ENCODE measurements around the gene SLC23A1.

SLC23A1 gene

DNA sequence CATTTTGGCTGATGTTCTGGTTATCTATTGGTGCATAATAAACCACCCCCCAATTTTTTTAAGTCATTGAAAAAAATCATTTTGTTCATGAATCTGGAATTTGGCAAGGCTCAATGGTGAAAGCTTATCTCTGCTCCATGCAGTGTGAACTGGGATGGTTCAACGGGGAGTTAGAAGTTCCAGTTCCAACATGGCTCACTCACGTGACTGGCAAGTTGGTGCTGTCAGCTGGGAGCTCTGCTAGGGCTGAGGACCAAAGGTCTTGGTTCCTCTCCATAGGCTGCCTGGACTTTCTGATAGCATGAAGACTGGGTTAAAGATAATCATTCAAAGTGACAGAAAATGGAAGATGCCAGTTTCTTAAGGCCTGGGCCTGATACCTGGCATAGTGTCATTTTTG, 23.9 kb upstream of the SLC23A1 start:
- no peak for DNase-seq

DNA sequence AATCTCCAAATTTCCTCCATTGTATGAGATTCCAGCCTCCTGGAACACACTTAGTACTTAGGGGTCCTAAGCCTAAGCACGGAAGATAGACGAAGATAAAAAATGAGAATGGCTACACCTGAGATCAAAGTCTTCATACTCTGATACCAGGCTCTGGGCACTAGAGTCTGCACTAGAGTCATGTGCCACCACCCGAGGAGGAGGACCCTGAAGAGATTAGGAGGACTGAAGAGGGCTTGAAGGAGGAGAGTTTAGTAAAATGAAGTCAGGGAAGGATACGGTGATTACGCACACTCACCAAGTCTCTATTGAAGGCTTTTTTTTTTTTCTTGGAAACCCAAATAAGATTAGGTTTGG, 21.4 kb upstream of the SLC23A1 start:
- peak in 1 of 5 experiments; percentile 41 for DNase-seq

DNA sequence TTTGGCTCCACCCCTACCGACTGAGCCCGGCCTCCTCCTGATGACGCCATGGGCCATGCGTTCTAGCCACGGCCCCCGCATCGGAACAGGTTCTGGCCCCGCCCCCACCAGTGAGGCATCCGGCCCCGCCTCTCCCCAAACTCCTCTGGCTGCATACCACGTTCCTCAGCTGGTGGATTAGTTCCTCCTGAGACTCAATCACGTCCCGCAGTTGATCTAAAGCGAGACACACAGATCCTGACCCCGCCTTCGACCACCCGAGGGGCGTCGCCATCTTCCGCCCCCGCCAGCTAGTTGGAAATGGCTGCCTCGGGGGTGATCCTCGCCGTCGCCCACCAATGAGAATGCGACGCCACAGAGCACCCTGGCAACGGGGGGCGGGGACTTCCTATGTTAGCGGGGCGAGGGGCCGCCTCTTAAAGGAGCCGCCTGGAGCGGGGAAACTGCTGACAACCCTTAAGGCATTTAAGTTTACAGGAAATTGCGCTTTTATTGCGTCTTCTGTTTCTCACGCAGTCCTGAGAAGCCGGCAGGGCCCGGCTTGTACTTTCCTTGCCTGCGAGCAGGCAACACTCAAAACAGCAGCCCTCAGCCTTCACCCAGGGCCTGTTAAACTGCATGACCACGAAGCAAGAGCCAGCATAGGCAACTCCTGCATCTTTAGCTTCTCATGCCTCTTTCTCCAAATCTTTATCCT, 20.8 kb upstream of the SLC23A1 start, which contains the start of gene SPATA24:
TSS of gene SPATA24 (minus strand) at position 303 of the 697 bp plus-strand sequence. CDS start at position 274, 29 bp downstream.
- DNase-seq: peak; percentile 92 to 99 (median 96)

DNA sequence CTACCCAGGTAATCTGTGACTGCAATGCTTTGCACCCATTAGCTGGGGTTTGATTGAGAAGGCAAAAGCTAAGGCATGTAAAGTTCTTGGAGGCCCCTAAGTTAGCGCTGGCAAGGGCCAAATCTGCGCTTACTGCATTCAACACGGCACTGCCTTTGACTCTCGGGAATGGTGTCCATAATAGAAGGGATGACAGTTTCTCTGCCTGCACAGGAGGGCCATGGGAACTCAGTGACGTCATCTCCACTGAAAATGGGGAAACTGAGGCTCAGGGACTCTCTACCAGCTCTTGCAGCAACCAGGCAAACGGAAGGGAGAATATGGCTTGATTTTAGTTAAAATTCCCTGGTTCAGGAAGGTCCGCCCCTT, 20.3 kb upstream of the SLC23A1 start:
- no peak for DNase-seq

DNA sequence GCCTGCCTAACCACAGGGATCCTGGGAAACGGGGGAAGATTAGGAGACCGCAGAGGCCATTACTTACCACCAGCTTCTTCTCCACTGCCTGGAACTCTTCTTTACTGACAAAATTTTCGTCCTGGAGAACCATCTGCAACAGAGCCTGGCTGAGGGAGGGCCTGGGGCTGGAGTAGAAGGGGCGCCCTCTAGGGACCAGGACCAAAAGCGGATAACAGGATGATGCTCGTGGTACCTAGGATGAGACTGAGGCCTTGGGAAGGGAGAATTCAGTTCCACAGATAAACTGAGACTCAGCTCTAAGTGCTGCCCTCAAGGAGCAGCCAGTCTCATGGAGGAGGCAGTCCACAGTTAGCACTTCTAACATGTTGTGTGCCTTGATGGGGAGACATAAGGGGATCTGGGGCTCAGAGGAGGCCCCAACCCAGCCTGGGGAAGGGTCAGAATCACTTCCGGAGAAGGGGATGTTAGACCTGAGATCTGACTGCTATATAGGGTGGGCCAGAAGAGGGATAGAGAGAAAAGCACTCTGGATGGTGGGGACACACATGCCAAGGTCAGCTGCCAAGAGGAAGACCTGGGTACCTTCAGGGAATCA, 19.6 kb upstream of the SLC23A1 start:
- DNase-seq: no peak

DNA sequence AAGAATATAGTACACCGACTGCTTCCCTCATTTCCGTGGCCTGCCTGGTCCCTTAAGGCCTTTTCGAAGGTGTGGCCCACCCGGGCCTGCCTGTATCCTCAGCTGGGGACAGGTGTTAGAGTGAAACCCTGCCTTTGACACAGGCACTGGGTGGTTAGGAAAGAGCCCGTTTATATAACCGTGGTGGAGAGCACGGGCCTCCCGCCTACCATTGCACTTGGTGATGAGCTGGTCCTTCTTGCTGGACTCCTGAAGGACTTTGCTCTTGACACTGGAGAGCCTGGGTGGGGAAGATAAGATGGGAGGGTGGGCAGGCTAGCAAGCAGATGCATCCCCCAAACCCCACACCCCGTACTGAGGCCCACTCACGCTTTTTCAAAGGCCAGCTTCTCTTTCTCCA, 18.4 kb upstream of the SLC23A1 start:
- DNase-seq: no peak

DNA sequence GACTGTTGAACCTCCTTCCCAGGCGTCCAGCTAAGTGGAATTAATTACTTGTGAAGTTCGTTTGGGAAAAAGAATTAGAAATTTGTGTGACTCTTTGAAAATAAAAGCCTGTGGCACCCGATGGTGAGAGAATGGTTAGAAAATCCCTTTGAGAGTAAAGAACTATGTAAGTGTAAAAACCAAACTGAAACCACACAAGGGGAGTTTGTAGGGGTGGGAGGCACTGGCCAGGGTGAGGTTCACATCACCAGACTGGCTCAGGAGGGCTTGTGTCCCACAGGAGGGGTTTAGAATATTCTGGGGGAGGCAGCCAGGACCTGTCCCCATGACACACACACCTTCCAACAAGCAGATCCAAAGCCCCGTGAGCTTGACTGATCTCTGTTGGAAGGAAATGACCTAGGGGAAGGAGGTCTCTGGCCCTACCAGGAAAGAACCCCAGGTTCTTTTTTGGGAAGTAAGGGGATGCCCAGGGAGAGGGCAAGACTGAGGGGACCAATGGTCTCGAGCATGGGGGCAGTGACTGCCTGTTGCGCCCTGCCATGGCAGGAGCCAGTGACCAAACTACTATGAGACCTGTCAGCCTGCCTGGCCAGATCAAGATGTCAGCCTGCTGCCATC, 16.5 kb upstream of the SLC23A1 start:
- no peak for DNase-seq

DNA sequence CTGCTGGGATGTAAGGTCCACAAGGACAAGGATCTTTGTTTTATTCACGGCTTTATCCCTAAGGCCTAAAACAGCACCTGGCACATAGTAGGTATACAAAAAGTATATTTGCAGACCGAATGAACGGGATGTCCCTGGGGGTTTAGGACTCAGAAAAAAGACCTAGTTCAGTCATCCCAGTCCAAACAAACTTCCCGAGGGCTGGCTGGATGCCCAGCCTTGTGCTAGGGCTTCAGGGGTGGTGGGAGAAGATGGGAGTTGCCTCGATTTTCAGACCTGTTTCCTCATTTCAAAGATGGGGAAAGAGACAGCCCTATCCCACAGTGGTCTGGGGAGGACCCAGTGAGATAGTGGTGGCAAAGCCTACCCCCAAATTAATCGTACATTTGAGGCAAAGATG, 14.8 kb upstream of the SLC23A1 start:
- no peak for DNase-seq

DNA sequence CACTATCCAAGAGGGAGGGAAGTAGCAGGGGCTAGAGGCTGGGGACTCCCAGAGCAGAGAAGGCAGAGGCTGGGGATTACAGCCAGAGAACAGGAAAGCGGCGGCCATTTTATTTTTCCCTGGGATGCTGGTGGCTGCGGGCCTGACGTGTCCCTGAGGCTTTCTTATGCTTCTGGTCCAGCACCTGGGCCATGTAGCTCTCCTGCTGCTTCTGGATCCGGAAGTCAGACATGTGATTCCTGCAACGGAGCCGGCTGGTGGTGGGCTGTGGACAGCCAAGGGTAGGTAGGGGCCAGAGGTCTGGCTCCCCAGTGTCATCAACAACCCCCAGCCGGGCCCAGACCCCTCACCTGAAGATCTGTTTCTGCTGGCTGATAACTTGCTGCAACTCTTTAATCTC, 13.6 kb upstream of the SLC23A1 start:
- no peak for DNase-seq

DNA sequence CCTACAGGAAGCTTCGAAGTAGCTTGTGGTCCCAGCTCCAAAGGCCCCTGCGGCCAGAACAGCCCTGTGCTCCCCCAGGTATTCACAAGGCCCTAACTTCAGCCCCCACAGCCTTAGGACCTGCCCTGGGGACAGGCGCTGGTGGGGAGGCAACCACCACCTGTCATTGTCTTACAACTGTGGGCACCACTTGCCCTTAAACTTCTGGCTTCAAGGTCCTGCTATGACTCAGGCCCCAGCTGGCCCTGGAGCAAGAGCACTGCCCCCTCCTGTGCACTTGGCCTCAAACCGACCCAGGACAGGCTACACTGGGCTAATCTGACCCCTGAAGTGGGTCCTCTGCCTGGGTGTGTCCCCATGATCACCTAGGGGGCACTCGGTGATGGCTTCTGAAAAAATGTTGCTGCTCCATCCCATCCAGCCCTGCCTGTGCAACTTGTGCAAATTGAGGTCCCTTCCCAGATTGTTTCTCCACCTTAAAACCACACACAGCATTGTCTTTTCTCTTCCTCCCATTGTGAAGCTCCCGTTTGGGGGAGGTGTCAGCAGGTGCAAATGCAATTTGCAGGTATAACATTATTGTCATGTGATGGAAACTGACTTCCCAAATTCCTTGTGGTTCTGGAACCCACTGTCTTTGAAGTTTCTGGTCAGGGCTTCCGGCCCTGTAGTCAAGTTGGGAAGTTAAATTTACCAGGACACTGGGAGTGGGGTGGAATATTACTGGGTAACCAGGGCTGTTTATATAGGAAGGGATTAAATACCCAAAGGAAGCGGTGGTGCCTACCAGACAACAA, 12.9 kb upstream of the SLC23A1 start:
- no peak for DNase-seq

DNA sequence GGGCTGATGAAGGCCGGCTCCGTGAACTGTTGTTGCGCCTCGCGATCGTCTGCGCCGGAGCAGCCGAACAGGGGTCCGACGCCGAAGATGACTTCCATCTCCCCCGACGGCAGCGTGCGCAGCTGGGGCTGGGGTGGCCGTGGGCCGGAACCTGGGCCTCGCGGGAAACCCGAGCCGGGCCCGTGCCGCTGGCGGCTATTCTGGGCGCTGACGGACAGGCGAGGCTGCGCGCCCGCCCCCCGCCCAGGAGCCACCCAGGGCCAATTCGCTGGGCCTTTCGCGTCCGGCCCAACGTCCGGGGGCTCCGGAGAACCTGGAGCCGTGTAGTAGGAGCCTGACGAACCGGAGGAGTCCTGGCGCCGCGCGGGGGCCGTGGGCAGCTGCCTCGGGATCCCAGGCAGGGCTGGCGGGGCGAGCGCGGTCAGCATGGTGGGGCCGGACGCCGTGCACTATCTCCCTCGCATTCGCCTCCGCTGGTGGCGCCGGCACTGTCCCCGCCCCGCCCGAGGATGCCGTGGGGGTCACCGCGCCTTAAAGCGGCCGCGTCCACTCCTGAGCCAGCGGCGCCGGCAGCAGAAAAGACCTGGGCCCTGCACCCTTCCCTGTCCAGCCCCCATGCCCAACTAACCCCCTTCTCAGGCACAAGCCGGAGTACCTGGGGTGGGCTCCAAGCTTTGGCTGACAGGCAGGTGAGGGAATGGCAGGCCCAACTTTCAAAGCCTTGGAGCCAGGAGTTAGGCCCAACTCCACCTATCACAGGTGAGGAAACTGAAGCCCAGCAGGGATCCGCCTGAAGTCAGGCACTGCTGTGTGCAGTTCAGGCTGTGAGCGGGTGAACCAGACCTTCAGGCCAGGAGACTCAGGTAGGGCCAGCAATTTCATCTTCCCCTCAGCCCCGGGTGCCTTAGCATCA, 11.8 kb upstream of the SLC23A1 start, which contains the start of gene PROB1:
TSS of gene PROB1 (minus strand) at position 451 of the 913 bp plus-strand sequence. CDS start at position 428, 23 bp downstream.
- no peak for DNase-seq

DNA sequence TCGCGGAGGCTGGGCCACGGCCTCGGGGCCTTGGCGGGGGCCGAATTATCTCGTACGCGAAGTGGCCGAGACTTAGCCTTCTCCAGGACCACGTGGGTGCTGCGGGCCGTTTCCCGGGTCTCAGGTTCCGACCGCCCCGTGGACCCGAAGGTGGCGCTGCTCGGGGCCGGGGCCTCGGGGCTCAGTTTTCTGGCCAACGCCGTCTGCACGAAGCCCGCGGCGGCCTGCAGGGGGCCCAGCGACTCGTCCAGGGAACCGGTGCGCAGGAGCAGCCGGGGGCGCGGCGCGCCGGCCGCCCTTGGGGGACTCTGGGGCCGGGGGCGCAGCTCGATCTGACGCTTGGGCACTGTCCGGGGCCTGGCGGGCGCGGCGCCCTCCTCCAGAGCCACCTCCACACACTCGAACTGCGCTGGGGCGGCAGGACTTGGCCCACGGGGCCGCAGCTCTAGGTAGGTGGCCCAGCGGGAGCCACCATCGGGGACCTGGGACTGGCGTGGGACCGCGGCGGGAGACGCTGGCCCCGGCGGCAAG, 11.1 kb upstream of the SLC23A1 start:
- DNase-seq: peak in 3 of 5 experiments; percentile 39 to 75 (median 42)

DNA sequence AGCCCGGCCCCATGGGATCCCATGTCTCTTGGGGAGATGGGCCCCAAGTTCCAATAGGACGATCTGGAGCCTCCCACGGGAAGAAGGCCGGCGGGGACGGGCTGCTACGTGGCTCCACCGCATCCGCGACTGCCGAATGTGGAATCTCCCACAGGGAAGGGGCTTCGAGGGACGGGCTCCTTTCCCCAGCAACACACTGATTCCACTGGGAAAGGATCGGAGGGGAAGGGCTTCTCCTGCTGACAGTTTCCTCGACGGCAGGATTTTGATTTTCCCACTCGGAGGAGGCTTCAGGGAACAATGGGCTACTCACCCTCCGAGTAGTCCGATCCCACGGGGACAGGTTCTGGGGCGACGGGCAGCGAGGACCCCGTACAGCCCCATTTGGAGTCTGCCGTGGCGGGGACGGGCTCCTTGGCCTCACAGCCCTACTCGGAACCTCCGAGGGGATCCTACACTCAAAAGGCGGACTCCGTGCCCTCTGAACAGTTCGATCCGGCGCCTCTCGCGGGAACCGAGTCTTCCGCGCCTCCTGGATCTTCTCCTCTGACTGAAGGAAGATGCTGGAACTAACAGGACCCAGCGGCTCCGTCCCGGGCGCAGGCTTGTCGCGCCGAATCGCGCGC, 10.5 kb upstream of the SLC23A1 start:
- DNase-seq: no peak

DNA sequence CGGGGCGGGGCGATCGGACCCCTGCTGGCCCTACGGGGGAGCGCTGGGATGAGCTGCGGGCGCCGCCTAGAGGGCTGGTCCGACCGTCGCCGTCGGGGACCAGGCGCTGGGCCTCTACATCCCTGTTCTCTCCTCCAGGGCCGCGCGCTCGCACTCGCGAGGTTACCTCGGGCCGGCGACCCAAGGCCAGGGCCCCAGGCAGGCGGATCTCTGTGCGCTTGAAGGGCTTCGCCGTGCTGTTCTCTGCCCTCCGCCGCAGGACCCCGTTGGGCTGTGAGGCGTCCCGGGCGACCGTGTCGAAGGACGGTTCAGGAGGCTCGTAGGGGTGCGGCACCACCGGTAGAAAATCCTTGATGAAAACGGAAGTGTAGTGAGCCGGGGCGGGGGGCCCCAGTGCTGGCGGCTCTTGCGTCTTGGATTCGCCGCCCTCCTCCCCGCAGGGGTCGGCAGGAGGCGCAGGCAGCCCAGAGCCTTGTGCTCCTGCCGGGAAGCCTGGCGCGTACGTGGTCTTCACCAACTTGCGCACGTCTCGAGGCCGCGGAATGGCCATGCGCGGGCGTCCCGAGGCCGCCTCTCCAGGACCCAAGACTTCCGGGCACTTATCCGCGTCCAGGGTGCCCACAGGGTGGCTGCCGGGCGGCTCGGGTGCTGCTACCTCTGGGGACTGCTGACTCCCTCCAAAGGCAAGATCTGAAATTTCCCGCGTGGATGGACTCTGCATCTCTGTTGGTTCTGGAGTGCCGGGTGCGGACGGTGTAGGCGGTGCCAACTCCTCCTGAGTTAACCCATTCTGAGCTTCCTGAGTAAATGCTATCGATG, 9.8 kb upstream of the SLC23A1 start:
- DNase-seq: peak; percentile 58 to 91 (median 69)

DNA sequence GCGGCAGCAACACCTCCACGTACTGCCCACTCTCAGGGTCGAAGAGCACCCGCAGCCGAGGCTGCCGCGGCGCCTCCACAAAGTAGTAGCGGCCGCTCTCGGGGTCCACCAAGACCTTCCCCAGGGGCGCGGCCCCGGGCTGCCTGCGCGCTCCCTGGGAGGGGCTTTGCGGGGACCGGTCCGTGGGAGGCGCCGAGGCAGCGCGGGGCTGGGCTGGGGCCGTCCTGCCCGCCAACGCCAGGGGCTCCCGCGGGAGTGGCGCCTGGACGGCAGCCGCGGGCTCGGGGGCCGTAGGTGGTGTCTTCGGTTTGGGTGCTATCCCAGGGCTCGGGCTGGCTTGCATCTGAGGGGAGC, 9.2 kb upstream of the SLC23A1 start:
- no peak for DNase-seq

DNA sequence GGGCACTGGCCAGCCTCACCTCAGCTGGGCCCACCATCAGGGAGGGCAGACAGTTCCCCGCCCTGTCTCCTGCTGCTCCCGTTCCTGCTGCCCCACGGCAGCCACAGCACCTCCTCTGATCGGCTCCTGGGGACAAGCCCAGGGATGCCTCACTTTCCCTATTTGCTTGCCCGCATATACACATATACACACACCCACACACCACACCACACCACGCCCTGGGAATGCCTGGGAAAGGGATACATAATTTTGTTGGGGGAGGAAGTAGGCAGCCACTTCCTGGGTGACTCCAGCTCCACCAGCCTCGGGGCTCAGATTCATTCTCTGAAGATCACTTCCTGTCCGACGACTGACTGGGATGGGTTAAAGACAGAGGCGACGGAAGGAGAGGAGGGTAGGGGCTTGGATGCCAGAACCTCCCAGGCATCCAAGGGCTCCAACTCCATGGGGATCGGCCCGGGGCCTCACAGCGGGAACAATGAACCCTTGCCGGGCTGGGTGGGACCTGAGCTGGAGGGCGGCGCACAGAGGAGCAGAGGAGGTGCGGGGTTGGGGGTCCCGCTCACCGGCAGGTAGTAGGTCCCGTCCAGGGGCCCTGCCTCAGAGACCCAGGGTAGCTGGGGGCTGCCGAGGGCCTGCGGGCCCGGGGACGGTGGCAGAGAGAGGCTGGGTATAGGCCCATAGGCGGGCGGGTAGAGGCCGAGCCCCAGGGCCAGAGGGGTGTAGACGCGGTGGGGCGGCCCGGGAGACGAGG, 8.7 kb upstream of the SLC23A1 start:
- DNase-seq: peak in 1 of 5 experiments; percentile 71

DNA sequence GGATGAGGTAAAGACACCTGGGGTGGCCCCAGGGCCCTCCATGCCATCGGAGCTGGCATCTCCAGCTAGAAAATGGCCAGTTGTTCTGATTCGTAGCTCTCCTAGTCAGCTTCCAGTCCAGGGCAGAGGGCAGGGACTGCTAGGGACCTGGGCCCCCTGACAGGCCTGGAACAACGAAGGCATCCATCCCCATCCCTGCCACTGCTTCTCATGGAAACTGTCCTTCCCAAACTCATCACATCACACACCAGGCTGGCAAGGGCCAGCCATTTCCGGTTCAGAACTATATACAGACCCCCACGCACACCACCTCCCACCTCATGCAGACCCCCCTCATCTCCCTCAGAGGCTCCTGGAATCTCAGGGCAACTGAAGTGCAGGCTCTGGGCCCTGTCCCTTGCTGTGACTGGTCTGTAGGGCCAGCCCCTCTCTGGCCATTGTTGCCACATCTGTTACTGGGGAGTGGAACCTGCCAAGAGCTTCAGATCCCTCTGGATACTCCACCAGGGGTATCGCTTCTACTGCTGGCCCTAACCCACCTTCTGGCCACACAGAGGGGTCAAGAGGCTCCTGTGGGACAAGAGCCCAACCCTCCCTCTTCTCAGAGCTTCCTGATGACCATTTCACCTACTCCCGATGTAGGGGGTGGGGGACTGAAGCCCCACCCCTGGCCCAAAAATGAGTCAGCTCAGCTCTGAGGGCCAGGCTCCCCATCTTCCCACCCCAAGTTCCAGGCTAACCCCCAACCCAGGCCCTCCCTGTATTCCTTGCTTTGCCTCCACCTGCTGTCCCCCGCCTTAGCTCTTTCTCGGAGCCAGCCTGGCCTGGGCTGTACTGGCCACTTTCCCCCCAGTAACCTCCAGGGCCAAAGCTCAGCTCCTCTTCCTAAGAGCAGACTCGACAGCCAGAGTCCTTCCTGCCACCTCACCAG, 7.8 kb upstream of the SLC23A1 start:
- DNase-seq: no peak
